ENCODE data around the gene MIF4GD.
"Not testable (repeated sequence)": the region's sequence is repeated elsewhere in the genome, so short reads cannot be mapped to it uniquely, and the experiment has no call there.

The MIF4GD gene

GRCh38 chr17:75295201-75296158 is 24.4 kb upstream of the MIF4GD start:
- ATAC-seq = no peak
- TF ChIP-seq GLIS3 (CRISPR knock-in tag; IDR thresholded peaks at IDR 0.05) (no peak), PATZ1 (CRISPR knock-in tag; IDR thresholded peaks at IDR 0.05; ENCODE audit: borderline replicate concordance) (no peak), ARNTL (CRISPR knock-in tag; IDR thresholded peaks at IDR 0.05; ENCODE audit: borderline replicate concordance, low read depth) (no peak), ISL1 (CRISPR knock-in tag; IDR thresholded peaks at IDR 0.05) (no peak), ZC3H10 (CRISPR knock-in tag; IDR thresholded peaks at IDR 0.05) (no peak), TSHZ2 (CRISPR knock-in tag; IDR thresholded peaks at IDR 0.05) (no peak), ZFP30 (CRISPR knock-in tag; IDR thresholded peaks at IDR 0.05) (no peak), ZNF8 (CRISPR knock-in tag; IDR thresholded peaks at IDR 0.05) (no peak), CREB5 (CRISPR knock-in tag; IDR thresholded peaks at IDR 0.05; ENCODE audit: low read depth) (no peak), TOX (CRISPR knock-in tag; IDR thresholded peaks at IDR 0.05; ENCODE audit: borderline replicate concordance) (no peak), CSDC2 (CRISPR knock-in tag; IDR thresholded peaks at IDR 0.05) (no peak), POU6F1 (CRISPR knock-in tag; IDR thresholded peaks at IDR 0.05; ENCODE audit: borderline replicate concordance, low read depth) (no peak), ESRRG (CRISPR knock-in tag; IDR thresholded peaks at IDR 0.05) (no peak), ZNF565 (CRISPR knock-in tag; conservative IDR thresholded peaks at IDR 0.05; ENCODE audit: low read depth) (no peak), RARB (CRISPR knock-in tag; IDR thresholded peaks at IDR 0.05) (no peak), CSRNP3 (CRISPR knock-in tag; IDR thresholded peaks at IDR 0.05) (no peak)

GRCh38 chr17:75292810-75293448 is 21.9 kb upstream of the MIF4GD start:
- ATAC-seq = not testable (repeated sequence)

GRCh38 chr17:75289832-75290337 is 18.9 kb upstream of the MIF4GD start:
- TF ChIP-seq POU6F1 (CRISPR knock-in tag; IDR thresholded peaks at IDR 0.05; ENCODE audit: borderline replicate concordance, low read depth) = no peak
- no peak for TF ChIP-seq ZFP3 (CRISPR knock-in tag; IDR thresholded peaks at IDR 0.05)
- no peak for TF ChIP-seq ISL1 (CRISPR knock-in tag; IDR thresholded peaks at IDR 0.05)
- no peak for TF ChIP-seq TOX (CRISPR knock-in tag; IDR thresholded peaks at IDR 0.05; ENCODE audit: borderline replicate concordance)
- no peak for TF ChIP-seq PATZ1 (CRISPR knock-in tag; IDR thresholded peaks at IDR 0.05; ENCODE audit: borderline replicate concordance)
- ATAC-seq = peak; percentile 17

All from SK-N-SH treated with all-trans-retinoic acid at 6 μM for 48 hours (cell line).